H1 (cell line): Measurements from ENCODE around the gene ZNF831. TPM values are rescaled to one million over a fixed set of nuclear protein-coding genes. Genes with fewer than 3 reads are reported as not detected.

ENCODE experiments used
- CTCF ChIA-PET: fragments of 300-600 bp; sonication (Branson Sonifier 250); formaldehyde crosslinking; loops from one replicate; lab custom pipeline; 2021; ENCODE audit not compliant: partially characterized antibody; lab: Charles Lee
- POLR2A ChIA-PET: fragments of 300-600 bp; sonication (Branson Sonifier 250); formaldehyde crosslinking; loops from one replicate; lab custom pipeline; 2021; ENCODE audit warnings: inconsistent platforms; ENCODE audit not compliant: partially characterized antibody; lab: Charles Lee
- DNase-seq, 2 experiments: peaks; one replicate each; pipeline versions ENCODE4 v3.0.0 to v3.0.0-alpha.2; 2010 to 2022; ENCODE audit warnings: low spot score in 2 of 2, low read depth in 1 of 2, mixed read lengths in 1 of 2
- FAIRE-seq: peaks from 2 replicates; lab custom pipeline; 2011; peaks lifted over from hg19 to GRCh38; lab: Jason Lieb, UNC
- H2AFZ ChIP-seq: 2 replicates; pipeline ENCODE4 v1.8.1; 2012; ENCODE audit warnings: low read length, inconsistent platforms
- H2AK5ac ChIP-seq: 2 replicates; pipeline ENCODE4 v1.6.1; 2013; ENCODE audit warnings: low read depth, low read length
- H2BK120ac ChIP-seq: replicated peaks from 2 replicates; pipeline ENCODE3; 2013; ENCODE audit warnings: low read depth, low read length, inconsistent platforms
- H2BK12ac ChIP-seq: 2 replicates; pipeline ENCODE4 v1.6.1; 2013; ENCODE audit warnings: low read depth, low read length
- H2BK15ac ChIP-seq: 2 replicates; pipeline ENCODE4 v1.6.1; 2013; ENCODE audit warnings: low read length
- H2BK20ac ChIP-seq: 2 replicates; pipeline ENCODE4 v1.6.1; 2013; ENCODE audit warnings: low read length
- H2BK5ac ChIP-seq: 2 replicates; pipeline ENCODE4 v1.6.1; 2013; ENCODE audit warnings: low read depth, low read length
- H3K14ac ChIP-seq: 2 replicates; pipeline ENCODE4 v1.6.1; 2013; ENCODE audit warnings: inconsistent platforms; ENCODE audit not compliant: insufficient read length
- H3K18ac ChIP-seq: 2 replicates; pipeline ENCODE4 v1.6.1; 2013; ENCODE audit warnings: low read length; ENCODE audit errors: extremely low read depth
- H3K23ac ChIP-seq: 2 replicates; pipeline ENCODE4 v1.6.1; 2013; ENCODE audit warnings: inconsistent platforms; ENCODE audit not compliant: insufficient read length
- H3K23me2 ChIP-seq: 2 replicates; pipeline ENCODE4 v1.6.1; 2013; ENCODE audit warnings: low read depth, low read length
- H3K27ac ChIP-seq: 2 replicates; pipeline ENCODE4 v1.6.1; 2011; ENCODE audit warnings: low read depth, low read length, inconsistent platforms
- H3K27me3 ChIP-seq, 4 experiments: replicated peaks in 1 of 4; 1 replicate in 1 of 4; 2 replicates in 3 of 4; pipeline versions ENCODE4 v1.6.1 to v1.8.1; 2011 to 2013; ENCODE audit warnings: low read length in 3 of 4, mild to moderate bottlenecking in 3 of 4, inconsistent platforms in 2 of 4, mixed read lengths in 2 of 4, moderate library complexity in 1 of 4; ENCODE audit not compliant: control insufficient read depth in 3 of 4, insufficient read depth in 3 of 4; ENCODE audit errors: extremely low read depth in 1 of 4
- H3K36me3 ChIP-seq, 4 experiments: 2 replicates each; pipeline versions ENCODE4 v1.6.1 to v1.8.1; 2011 to 2013; ENCODE audit warnings: mild to moderate bottlenecking in 4 of 4, low read length in 3 of 4, moderate library complexity in 2 of 4, control low read depth in 1 of 4, inconsistent platforms in 1 of 4; ENCODE audit not compliant: insufficient read depth in 4 of 4, control insufficient read depth in 2 of 4
- H3K4ac ChIP-seq: replicated peaks from 2 replicates; pipeline ENCODE3; 2013; ENCODE audit warnings: low read length, low read depth, mixed read lengths, inconsistent platforms; ENCODE audit not compliant: insufficient read length
- H3K4me1 ChIP-seq, 4 experiments: replicated peaks in 1 of 4; 1 replicate in 1 of 4; 2 replicates in 3 of 4; pipeline versions ENCODE4 v1.6.1 to v1.8.1; 2011 to 2013; ENCODE audit warnings: low read length in 3 of 4, inconsistent platforms in 2 of 4, mixed read lengths in 1 of 4; ENCODE audit not compliant: insufficient read depth in 4 of 4, control insufficient read depth in 3 of 4
- H3K4me2 ChIP-seq, 2 experiments: 2 replicates each; pipeline versions ENCODE4 v1.6.1 to v1.8.1; 2011 to 2013; ENCODE audit warnings: low read depth in 2 of 2, low read length in 2 of 2, control low read depth in 1 of 2, inconsistent platforms in 1 of 2, mild to moderate bottlenecking in 1 of 2; ENCODE audit not compliant: insufficient read depth in 1 of 2
- H3K4me3 ChIP-seq, 4 experiments: fragments of 200-600, 300-600 bp in 1 of 4; sonication (generic), shearing (Covaris generic), sonication (Bioruptor Twin) in 1 of 4; 2 replicates each; pipeline versions ENCODE4 v1.5.1 to v1.8.1; 2011 to 2016; ENCODE audit warnings: low read length in 4 of 4, low read depth in 3 of 4, control low read depth in 2 of 4, inconsistent platforms in 2 of 4, mild to moderate bottlenecking in 2 of 4, mixed read lengths in 1 of 4, moderate library complexity in 1 of 4; ENCODE audit not compliant: insufficient read depth in 2 of 4; ENCODE audit errors: extremely low read depth in 1 of 4
- H3K56ac ChIP-seq: replicated peaks from 2 replicates; pipeline ENCODE3; 2013; ENCODE audit warnings: low read depth, mild to moderate bottlenecking, mixed read lengths, low read length, inconsistent platforms; ENCODE audit not compliant: insufficient read length
- H3K79me1 ChIP-seq: 2 replicates; pipeline ENCODE4 v1.6.1; 2013; ENCODE audit warnings: low read depth, low read length, control low read depth
- H3K79me2 ChIP-seq, 2 experiments: 2 replicates each; pipeline versions ENCODE4 v1.6.1 to v1.8.1; 2012 to 2013; ENCODE audit warnings: low read length in 2 of 2, mild to moderate bottlenecking in 2 of 2, inconsistent platforms in 1 of 2; ENCODE audit not compliant: insufficient read depth in 2 of 2, control insufficient read depth in 1 of 2
- H3K9ac ChIP-seq, 4 experiments: replicated peaks in 1 of 4; 1 replicate in 1 of 4; 2 replicates in 3 of 4; pipeline versions ENCODE4 v1.6.1 to v1.8.1; 2011 to 2013; ENCODE audit warnings: low read depth in 3 of 4, low read length in 3 of 4, control low read depth in 2 of 4, mild to moderate bottlenecking in 2 of 4, moderate library complexity in 2 of 4, inconsistent platforms in 1 of 4; ENCODE audit errors: extremely low read depth in 1 of 4
- H3K9me3 ChIP-seq, 2 experiments: 2 replicates each; pipeline versions ENCODE4 v1.6.1 to v1.8.1; 2012 to 2013; ENCODE audit warnings: mild to moderate bottlenecking in 2 of 2, moderate library complexity in 2 of 2, control low read depth in 1 of 2, inconsistent platforms in 1 of 2, low read depth in 1 of 2, low read length in 1 of 2, mixed read lengths in 1 of 2; ENCODE audit not compliant: insufficient read depth in 2 of 2
- H4K20me1 ChIP-seq, 2 experiments: replicated peaks in 1 of 2; 2 replicates each; pipeline versions ENCODE3 to v1.8.1; 2011 to 2013; ENCODE audit warnings: inconsistent platforms in 2 of 2, low read length in 2 of 2, mild to moderate bottlenecking in 1 of 2; ENCODE audit not compliant: insufficient read depth in 2 of 2, control insufficient read depth in 1 of 2
- H4K5ac ChIP-seq: 2 replicates; pipeline ENCODE4 v1.6.1; 2013; ENCODE audit warnings: low read length, low read depth, mixed read lengths, inconsistent platforms; ENCODE audit not compliant: insufficient read length
- H4K8ac ChIP-seq: 2 replicates; pipeline ENCODE4 v1.8.0; 2013; ENCODE audit warnings: mild to moderate bottlenecking, moderate library complexity, low read length, inconsistent platforms; ENCODE audit not compliant: insufficient read depth; ENCODE audit errors: extremely low read depth
- H4K91ac ChIP-seq: replicated peaks from 2 replicates; pipeline ENCODE3; 2013; ENCODE audit warnings: low read length, mixed read lengths, inconsistent platforms; ENCODE audit not compliant: insufficient read length
- ASH2L ChIP-seq: fragments of 200-600, 300-600 bp; sonication (generic); IDR thresholded peaks from one replicate; pipeline ENCODE4 v1.7.1; 2017; ENCODE audit warnings: low read length
- CBX5 ChIP-seq: fragments of 300-800, 300-1000 bp; sonication (generic); IDR thresholded peaks from 2 replicates; pipeline ENCODE4 v1.7.1; 2016; ENCODE audit warnings: antibody characterized with exemption, low read length, low read depth
- CHD2 ChIP-seq: IDR thresholded peaks from 2 replicates; pipeline ENCODE4 v1.6.1; 2012; ENCODE audit warnings: low read length, improper control_type of control experiment
- EP300 ChIP-seq, 2 experiments: IDR thresholded peaks; 1 replicate in 1 of 2; 2 replicates in 1 of 2; pipeline ENCODE4 v1.6.1; 2011 to 2012; ENCODE audit warnings: low read depth in 2 of 2, low read length in 2 of 2, mild to moderate bottlenecking in 2 of 2, borderline replicate concordance in 1 of 2, inconsistent platforms in 1 of 2, moderate library complexity in 1 of 2
- GABPA ChIP-seq: IDR thresholded peaks from 2 replicates; pipeline ENCODE4 v1.6.1; 2011; ENCODE audit warnings: mild to moderate bottlenecking, low read length, moderate library complexity, borderline replicate concordance; ENCODE audit not compliant: insufficient read depth
- GTF2F1 ChIP-seq: IDR thresholded peaks from 2 replicates; pipeline ENCODE4 v1.6.1; 2012; ENCODE audit warnings: low read depth, low read length, improper control_type of control experiment, borderline replicate concordance
- NANOG ChIP-seq: IDR thresholded peaks from 2 replicates; pipeline ENCODE4 v1.6.1; 2011; ENCODE audit warnings: low read length, low read depth, mild to moderate bottlenecking, inconsistent platforms; ENCODE audit not compliant: insufficient read depth, poor library complexity, severe bottlenecking
- NRF1 ChIP-seq: IDR thresholded peaks from 2 replicates; pipeline ENCODE4 v1.6.1; 2011; ENCODE audit warnings: mild to moderate bottlenecking, low read depth, low read length, improper control_type of control experiment
- POU5F1 ChIP-seq: IDR thresholded peaks from 2 replicates; pipeline ENCODE4 v1.6.1; 2011; ENCODE audit warnings: low read depth, mild to moderate bottlenecking, low read length, moderate library complexity
- RFX5 ChIP-seq: IDR thresholded peaks from 2 replicates; pipeline ENCODE4 v1.6.1; 2011; ENCODE audit warnings: low read depth, low read length, improper control_type of control experiment, borderline replicate concordance
- SP1 ChIP-seq: IDR thresholded peaks from 2 replicates; pipeline ENCODE4 v1.6.1; 2011; ENCODE audit warnings: low read depth, low read length
- YY1 ChIP-seq: IDR thresholded peaks from 2 replicates; pipeline ENCODE4 v1.6.1; 2011; ENCODE audit warnings: low read depth, mild to moderate bottlenecking, low read length
- WGBS, 2 experiments: shearing (Covaris generic) in 1 of 2; methylation state at CpG; one replicate each; pipeline versions ENCODE4 v1.1.6 to v1.1.7; 2013 to 2015; ENCODE audit warnings: low lambda C conversion rate in 2 of 2, mixed read lengths in 2 of 2, inconsistent platforms in 1 of 2, low coverage in 1 of 2, missing lambda C conversion rate in 1 of 2; ENCODE audit not compliant: insufficient replicate concordance in 2 of 2, insufficient coverage in 1 of 2, insufficient read length in 1 of 2; ENCODE audit errors: extremely low coverage in 1 of 2, missing lambda C conversion rate in 1 of 2; 5-methylcytosine and 5-hydroxymethylcytosine counted together
- polyA plus RNA-seq, 7 experiments: library from polyadenylated mRNA; depleted of rRNA in 3 of 7; stranded (reverse) in 5 of 7; unstranded in 2 of 7; fragments of >200 nt in 5 of 7; fragments of 200-250 nt in 2 of 7; gene quantifications; 1 replicate in 5 of 7; 2 replicates in 1 of 7; 4 replicates in 1 of 7; pipeline versions ENCODE4 v1.2.1 to v1.2.3, GENCODE V29; 2011 to 2013; ENCODE audit warnings: missing spikeins in 2 of 7, mixed read lengths in 2 of 7
- total RNA-seq: library from RNA; stranded (reverse); fragmentation: NEBNext Ultra II Directional; extraction: Animal tissue kit (Norgen Biotek cat#: 25700); gene quantifications from 2 replicates; pipeline ENCODE4 v1.2.1, GENCODE V29; 2021

ZNF831 gene
- total and polyA plus RNA-seq, 2 of the 8 experiments (the other 6 are each of a cell fraction or from before 2014, with no cell fraction given): not detected

DNA sequence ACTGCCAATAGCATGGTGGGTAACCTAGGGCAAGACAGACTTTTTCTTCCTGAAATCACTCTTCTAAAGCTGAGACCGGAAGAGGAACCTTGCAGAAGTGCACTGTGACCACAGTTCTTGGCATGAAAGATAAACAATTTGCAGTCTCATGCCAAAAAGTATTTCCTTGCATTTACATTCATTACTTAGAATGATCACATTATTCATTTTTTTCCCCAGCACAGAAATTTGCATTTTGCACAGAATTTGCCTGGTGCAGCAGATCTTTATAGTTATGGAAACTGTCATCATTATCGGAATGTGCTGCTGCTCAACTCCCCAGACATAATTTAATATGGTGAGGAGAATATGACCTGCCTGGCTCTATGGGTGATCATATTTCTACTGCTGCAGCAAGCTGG lies 94.6 kb downstream of the ZNF831 start:
- H3K56ac ChIP-seq: no peak overlapping the region

More for the DNA sequence above, 94.6 kb downstream of the ZNF831 start:
- Histone ChIP-seq H3K4ac (no peak overlapping the region), H2BK15ac (no peak overlapping the region), H2BK20ac (no peak overlapping the region), H2BK5ac (no peak overlapping the region), H2AK5ac (no peak overlapping the region), H3K79me1 (no peaks in the 10 kb centered on the region), H3K27me3 (peaks cover 0 to 2% (median 0%) of the 10 kb centered on the region in 4 experiments; a peak in 4 of 7 replicates), H3K18ac (no peak overlapping the region), H2BK12ac (no peak overlapping the region), H4K91ac (no peak overlapping the region), H3K9ac (no peak overlapping the region), H3K4me2 (no peak overlapping the region), H3K23me2 (no peaks in the 10 kb centered on the region), H3K23ac (no peak overlapping the region), H3K4me1 (0 out of 7 replicates have a peak, but pooled peaks cover 0 to 2% (median 0%) of the 10 kb centered on the region in 4 experiments), H3K27ac (no peak overlapping the region), H2AFZ (no peak overlapping the region), H2BK120ac (no peak overlapping the region), H3K36me3 (no peaks in the 10 kb centered on the region), H4K8ac (no peak overlapping the region), H3K9me3 (no peaks in the 10 kb centered on the region), H3K79me2 (no peaks in the 10 kb centered on the region), H4K20me1 (no peaks in the 10 kb centered on the region), H4K5ac (no peak overlapping the region), H3K4me3 (no peak overlapping the region), H3K14ac (no peak overlapping the region)
- 95% methylated on average over 2 of the region's 2 CpGs; no CpG with 5 or more reads in 1 of the 2 experiments for WGBS, 2 experiments
- FAIRE-seq: no peak
- TF ChIP-seq SP1: no peak
- no peak for TF ChIP-seq NRF1
- no peak for TF ChIP-seq NANOG
- no peak for TF ChIP-seq GABPA
- no peak for TF ChIP-seq CBX5
- TF ChIP-seq GTF2F1: no peak
- TF ChIP-seq RFX5: no peak
- TF ChIP-seq YY1: no peak
- TF ChIP-seq POU5F1: no peak
- TF ChIP-seq CHD2: no peak
- TF ChIP-seq EP300 (IDR thresholded peaks at IDR 0.05; ENCODE audit: borderline replicate concordance in 1 of 2, low read depth in 2 of 2, low read length in 2 of 2): no peak
- no peak for TF ChIP-seq ASH2L
- ChIA-PET POLR2A (no interaction called here), CTCF (interaction anchor here (1.2 kb wide), 1 partner anchor 37 kb away, joined by 3 read pairs; no protein-coding TSS in a partner anchor)
- DNase-seq: no peak
